Mucosa of descending colon (tissue), 3 donors: Measurements from ENCODE around the gene ADRA2A. TPM values are rescaled to one million over a fixed set of nuclear protein-coding genes. Genes with fewer than 3 reads are reported as not detected.

Experiments used
- ATAC-seq: fragments of 200-7000 bp; cut with Tn5 transposase; one replicate; pipeline ENCODE4 v1.9.1; 2020; ENCODE audit warnings: mild to moderate bottlenecking, moderate library complexity
- DNase-seq, 3 donors: peaks; one replicate each; pipeline ENCODE4 v3.0.0-alpha.2; 2020
- H3K36me3 ChIP-seq: fragments of 200-600 bp; one replicate; pipeline ENCODE4 v1.8.0; 2021; ENCODE audit warnings: low read depth, mild to moderate bottlenecking
- H3K4me1 ChIP-seq: fragments of 200-600 bp; one replicate; pipeline ENCODE4 v1.8.0; 2021; ENCODE audit warnings: low read depth, mild to moderate bottlenecking
- H3K4me3 ChIP-seq: fragments of 200-600 bp; one replicate; pipeline ENCODE4 v1.8.0; 2021; ENCODE audit warnings: mild to moderate bottlenecking
- H3K9me3 ChIP-seq: fragments of 200-600 bp; one replicate; pipeline ENCODE4 v1.8.0; 2021; ENCODE audit warnings: mild to moderate bottlenecking
- CTCF ChIP-seq: fragments of 200-600 bp; IDR thresholded peaks from one replicate; pipeline ENCODE4 v1.8.0; 2022; ENCODE audit warnings: antibody characterized with exemption, mild to moderate bottlenecking
- intact Hi-C, 2 donors: fragments of 100-400 bp; cut with DNase I in 1 of 2; cut with micrococcal nuclease in 1 of 2; formaldehyde crosslinking; loops; one replicate each; pipeline versions ENCODE4 v1.11.0 to v1.11.1; 2022; cut with DNase I, micrococcal nuclease
- total RNA-seq, 3 donors: library from RNA; stranded (reverse); fragmentation: NEBNext Ultra II Directional in 2 of 3; extraction: Animal tissue kit (Norgen Biotek cat#: 25700) in 2 of 3; gene quantifications; one replicate each; pipeline versions ENCODE4 v1.2.1 to v1.2.4, GENCODE V29; 2021 to 2023
- donor health status: DM: no; HTN: no; CAD: no; lungs with moderate emphysema.
- donor health status: DM: no; HTN: no; CAD: no.
- donor health status: DM: no; HTN: yes; CAD: no.

ADRA2A gene
- total RNA-seq, 3 donors from 2014 or later = 10.9 to 16.2 (median 12.8) TPM

- ATAC-seq = no peak
These were observed 25.0 kb downstream of the ADRA2A start for GRCh38 chr10:111101796-111102195.

GRCh38 chr10:111102359-111102837, 25.6 kb downstream of the ADRA2A start:
- DNase-seq (peak in 1 of 3 donors; percentile 40), ATAC-seq (no peak)
- Histone ChIP-seq H3K4me1 (peaks cover 39% of the 10 kb centered on the region), H3K36me3 (no peaks in the 10 kb centered on the region), H3K4me3 (no peak overlapping the region), H3K9me3 (no peaks in the 10 kb centered on the region)
- intact Hi-C loops = no loop called here
- no peak for TF ChIP-seq CTCF

More at GRCh38 chr10:111101796-111102195, 25.0 kb downstream of the ADRA2A start:
- H3K4me3 ChIP-seq = no peak overlapping the region
- peaks cover 39% of the 10 kb centered on the region for H3K4me1 ChIP-seq
- no peak for DNase-seq
- H3K9me3 ChIP-seq = no peaks in the 10 kb centered on the region
- no peak for TF ChIP-seq CTCF
- no peaks in the 10 kb centered on the region for H3K36me3 ChIP-seq
- intact Hi-C loops = no loop called here

GRCh38 chr10:111103196-111103840, 26.5 kb downstream of the ADRA2A start:
- intact Hi-C loops = no loop called here
- Histone ChIP-seq H3K4me1 (peaks cover 39% of the 10 kb centered on the region), H3K36me3 (no peaks in the 10 kb centered on the region), H3K4me3 (no peak overlapping the region), H3K9me3 (no peaks in the 10 kb centered on the region)
- DNase-seq (peak in 2 of 3 donors; percentile 48 to 58), ATAC-seq (peak; percentile 66)
- TF ChIP-seq CTCF = no peak

GRCh38 chr10:111104811-111105210, 28.0 kb downstream of the ADRA2A start:
- DNase-seq (no peak), ATAC-seq (no peak)
- H3K36me3 ChIP-seq = no peaks in the 10 kb centered on the region
- H3K4me1 ChIP-seq = peaks cover 31% of the 10 kb centered on the region
- intact Hi-C loops = no loop called here
- no peaks in the 10 kb centered on the region for H3K9me3 ChIP-seq
- no peak for TF ChIP-seq CTCF
- H3K4me3 ChIP-seq = no peak overlapping the region

- Histone ChIP-seq H3K4me1 (peaks cover 22% of the 10 kb centered on the region), H3K36me3 (no peaks in the 10 kb centered on the region), H3K9me3 (no peaks in the 10 kb centered on the region), H3K4me3 (no peak overlapping the region)
- no peak for ATAC-seq
- TF ChIP-seq CTCF = no peak
- intact Hi-C loops = no loop called here
- DNase-seq = no peak
These were observed 29.3 kb downstream of the ADRA2A start for GRCh38 chr10:111106081-111106480.
